Pancreas (tissue), 10 donors: ENCODE data around the gene MXRA5. TPM values are rescaled to one million over a fixed set of nuclear protein-coding genes. Genes with fewer than 3 reads are reported as not detected.
"Not testable (repeated sequence)": the region's sequence is repeated elsewhere in the genome, so short reads cannot be mapped to it uniquely, and the experiment has no call there.

Experiments
- ATAC-seq, 4 donors: fragments of 200-7000 bp; cut with Tn5 transposase; one replicate each; pipeline versions ENCODE4 v1.8.0 to v1.9.1; 2020; ENCODE audit warnings: mild to moderate bottlenecking in 4 of 4, moderate library complexity in 4 of 4
- DNase-seq, 6 donors: peaks; one replicate each; pipeline ENCODE4 v3.0.0-alpha.2; 2020
- FAIRE-seq: peaks from 2 replicates; lab custom pipeline; 2012; peaks lifted over from hg19 to GRCh38; lab: Jason Lieb, UNC
- H3K27ac ChIP-seq, 4 donors: fragments of 200-600 bp; sonication (generic); 1 replicate in 3 of 4; 2 replicates in 1 of 4; pipeline versions ENCODE4 v1.5.0 to v1.8.0; 2020
- H3K27me3 ChIP-seq, 4 donors: fragments of 200-600 bp; one replicate each; pipeline ENCODE4 v1.8.0; 2021
- H3K36me3 ChIP-seq, 3 donors: fragments of 200-600 bp; sonication (generic) in 1 of 3; one replicate each; pipeline versions ENCODE4 v1.5.0 to v1.8.0; 2020 to 2021
- H3K4me1 ChIP-seq, 3 donors: fragments of 200-600 bp; one replicate each; pipeline ENCODE4 v1.8.0; 2021
- H3K4me3 ChIP-seq, 4 donors: fragments of 200-600 bp; sonication (generic) in 2 of 4; one replicate each; pipeline versions ENCODE4 v1.5.0 to v1.8.0; 2020 to 2021
- H3K9me3 ChIP-seq, 4 donors: fragments of 200-600 bp; one replicate each; pipeline ENCODE4 v1.8.0; 2021
- CTCF ChIP-seq, 4 donors: fragments of 200-600 bp; sonication (generic) in 3 of 4; IDR thresholded peaks; one replicate each; pipeline versions ENCODE4 v1.5.0 to v1.8.0; 2021; ENCODE audit warnings: antibody characterized with exemption in 4 of 4
- WGBS, 2 donors: extraction: QIAGEN DNeasy Blood & Tissue Kit; methylation state at CpG; one replicate each; pipeline ENCODE4 v1.1.7; 2013; 5-methylcytosine and 5-hydroxymethylcytosine counted together
- intact Hi-C, 3 donors: fragments of 100-400 bp; cut with DNase I; formaldehyde crosslinking; loops; one replicate each; pipeline versions ENCODE4 v1.11.1 to v1.14.2; 2022
- polyA plus RNA-seq, 2 donors: library from polyadenylated mRNA; stranded (reverse); fragments of 200-250 nt; gene quantifications; one replicate each; pipeline ENCODE4 v1.2.3, GENCODE V29; 2013
- total RNA-seq, 6 donors: library from RNA; stranded (reverse); fragmentation: NEBNext Ultra II Directional in 4 of 6; extraction: Animal tissue kit (Norgen Biotek cat#: 25700) in 4 of 6; gene quantifications; one replicate each; pipeline versions ENCODE4 v1.2.1 to v1.2.4, GENCODE V29; 2021 to 2023
- donor health status: healthy with polysubstance abuse.
- donor health status: DM: no; HTN: no; CAD: no; lungs with moderate emphysema.
- donor health status: DM: no; HTN: no; CAD: no.
- donor health status: control.
- donor health status: control.
- donor health status: Bipolar disorder and iron deficiency.
- donor health status: DM: yes; HTN: yes; CAD: no.
- donor health status: DM: no; HTN: no; CAD: no.
- donor health status: DM: no; HTN: no; CAD: no.
- donor health status: DM: yes; HTN: yes; CAD: no.

MXRA5 gene
- total and polyA plus RNA-seq, 8 donors: 0.59 to 34.5 (median 3.9) TPM

DNA sequence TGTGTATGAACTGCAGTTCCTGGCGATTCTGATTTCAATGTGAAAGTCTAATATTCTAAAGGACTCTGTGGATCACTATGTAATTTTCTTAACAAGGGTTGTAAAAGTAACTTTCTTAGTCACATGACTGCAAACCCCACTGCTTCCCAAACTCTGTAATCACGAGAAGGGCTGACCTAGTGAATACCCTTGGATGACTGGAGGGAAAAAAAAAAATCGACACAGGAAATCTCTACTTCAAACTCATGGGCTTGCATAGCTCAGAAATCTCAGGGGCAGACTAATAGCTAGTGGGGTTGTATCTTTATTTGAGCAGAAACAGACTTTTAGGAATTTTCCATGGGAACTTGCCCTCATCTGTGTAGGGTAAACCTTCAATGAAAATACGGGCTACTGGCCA lies 4.8 kb upstream of the MXRA5 start:
- Histone ChIP-seq H3K4me3 (no peak overlapping the region), H3K27ac (no peak overlapping the region), H3K9me3 (no peaks in the 10 kb centered on the region), H3K36me3 (no peaks in the 10 kb centered on the region), H3K27me3 (no peaks in the 10 kb centered on the region), H3K4me1 (no peaks in the 10 kb centered on the region)
- ATAC-seq (no peak), FAIRE-seq (no peak), DNase-seq (no peak)
- intact Hi-C loops: no loop called here
- no peak for TF ChIP-seq CTCF (IDR thresholded peaks at IDR 0.05)
- WGBS, 2 donors: 56 to 57% methylated on average over 4 of the region's 4 CpGs

- Histone ChIP-seq H3K4me3 (no peak overlapping the region), H3K27ac (no peak overlapping the region), H3K9me3 (no peaks in the 10 kb centered on the region), H3K27me3 (no peaks in the 10 kb centered on the region), H3K4me1 (no peaks in the 10 kb centered on the region), H3K36me3 (no peaks in the 10 kb centered on the region)
- no peak for TF ChIP-seq CTCF (IDR thresholded peaks at IDR 0.05)
- intact Hi-C loops: no loop called here
- ATAC-seq (no peak), FAIRE-seq (no peak), DNase-seq (no peak)
- 82 to 91% methylated on average over 5 of the region's 5 CpGs for WGBS, 2 donors
Observed at GRCh38 chrX:3348191-3348590, 1.7 kb upstream of the MXRA5 start.

- 2% methylated on average over 67 of the region's 68 CpGs for WGBS, 2 donors
- TF ChIP-seq CTCF (IDR thresholded peaks at IDR 0.05): no peak
- intact Hi-C loops: no loop called here
- Histone ChIP-seq H3K27ac (peak overlapping the region; percentile 62 to 75 (median 68)), H3K36me3 (no peaks in the 10 kb centered on the region), H3K27me3 (peaks cover 0 to 3% (median 0%) of the 10 kb centered on the region in 4 donors), H3K4me3 (peak overlapping the region; percentile 15 to 51 (median 26)), H3K4me1 (no peaks in the 10 kb centered on the region), H3K9me3 (no peaks in the 10 kb centered on the region)
- FAIRE-seq (no peak), DNase-seq (peak; percentile 77 to 90 (median 84)), ATAC-seq (peak; percentile 89 to 96 (median 92))
Observed at GRCh38 chrX:3345281-3346191, 916 bp downstream of the MXRA5 start.

GRCh38 chrX:3343569-3343968 lies 2.9 kb downstream of the MXRA5 start:
- H3K4me3 ChIP-seq, H3K27ac ChIP-seq, H3K36me3 ChIP-seq, DNase-seq, H3K27me3 ChIP-seq, ATAC-seq, intact Hi-C loops, H3K4me1 ChIP-seq, FAIRE-seq, H3K9me3 ChIP-seq: not testable (repeated sequence)
- 38 to 62% methylated on average over 24 of the region's 24 CpGs for WGBS, 2 donors

DNA sequence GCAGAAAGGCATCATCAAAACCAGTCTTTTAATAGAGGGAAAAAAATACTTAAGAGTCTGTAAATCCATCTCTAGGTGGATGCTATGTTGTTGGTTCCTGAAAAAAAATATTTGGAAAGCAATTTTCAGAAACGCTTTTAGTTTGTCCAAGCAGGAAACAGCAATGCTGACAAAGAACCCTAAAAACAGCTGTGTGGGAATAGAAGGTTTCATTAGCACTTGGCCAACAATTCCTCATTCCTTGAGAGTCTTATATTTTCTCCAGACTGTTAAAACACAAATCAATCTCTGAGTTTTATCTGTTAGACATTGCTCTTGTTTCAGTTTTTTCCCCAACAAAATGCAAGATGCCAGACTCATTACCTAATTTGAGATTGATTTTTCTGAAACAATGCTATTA lies 6.4 kb downstream of the MXRA5 start:
- no peak for DNase-seq
- 52 to 68% methylated on average over 1 of the region's 1 CpG for WGBS, 2 donors
- Histone ChIP-seq H3K27ac (no peak overlapping the region), H3K4me3 (no peak overlapping the region), H3K27me3 (peaks cover 0 to 3% (median 0%) of the 10 kb centered on the region in 4 donors), H3K9me3 (no peaks in the 10 kb centered on the region), H3K36me3 (no peaks in the 10 kb centered on the region), H3K4me1 (no peaks in the 10 kb centered on the region)
- TF ChIP-seq CTCF (IDR thresholded peaks at IDR 0.05): no peak
- FAIRE-seq: no peak
- intact Hi-C loops: no loop called here
- ATAC-seq: no peak
